Measurements from ENCODE around the gene MZT2A.
"Not testable (repeated sequence)": the region's sequence is repeated elsewhere in the genome, so short reads cannot be mapped to it uniquely, and the experiment has no call there.

The MZT2A gene

GRCh38 chr2:131521961-131522781 lies 30.0 kb upstream of the MZT2A start:
- H3K4me3 ChIP-seq (ENCODE audit: low read length, poor library complexity, severe bottlenecking), result no peak overlapping the region
- TF ChIP-seq EZH2phosphoT487 (IDR thresholded peaks at IDR 0.05; ENCODE audit: borderline replicate concordance), result no peak
- TF ChIP-seq CTCF (conservative IDR thresholded peaks at IDR 0.05; ENCODE audit: low read length), result no peak
- peaks cover 17% of the 10 kb centered on the region; the same call in 1 of the 2 replicates for H3K36me3 ChIP-seq (ENCODE audit: insufficient read depth, low read length)
- no peaks in the 10 kb centered on the region for H3K9me3 ChIP-seq (ENCODE audit: insufficient read depth, low read depth, low read length)
- H3F3A ChIP-seq (ENCODE audit: low read depth), result no peaks in the 10 kb centered on the region
- H3K9ac ChIP-seq (ENCODE audit: low read depth, low read length, poor library complexity, severe bottlenecking), result no peak overlapping the region
- no peaks in the 10 kb centered on the region for H4K20me1 ChIP-seq (ENCODE audit: insufficient read depth, low read length, poor library complexity, severe bottlenecking)
- H2AFZ ChIP-seq (ENCODE audit: low read length), result no peak overlapping the region
- H3K9me2 ChIP-seq (replicated peaks; ENCODE audit: low read depth, low read length), result no peaks in the 10 kb centered on the region
- H3K4me1 ChIP-seq (ENCODE audit: insufficient read depth, low read length, poor library complexity, severe bottlenecking), result peaks cover 1% of the 10 kb centered on the region
- no peak overlapping the region for H3K4me2 ChIP-seq (ENCODE audit: low read depth, low read length, poor library complexity, severe bottlenecking)
- no peaks in the 10 kb centered on the region for H3K79me2 ChIP-seq (ENCODE audit: insufficient read depth, low read length)
- H3K27me3 ChIP-seq (ENCODE audit: insufficient read depth, low read length, poor library complexity, severe bottlenecking), result no peaks in the 10 kb centered on the region

GRCh38 chr2:131521524-131521923 lies 29.3 kb upstream of the MZT2A start:
- H4K20me1 ChIP-seq (ENCODE audit: insufficient read depth, low read length, poor library complexity, severe bottlenecking); H3K79me2 ChIP-seq (ENCODE audit: insufficient read depth, low read length); H2AFZ ChIP-seq (ENCODE audit: low read length); H3K4me2 ChIP-seq (ENCODE audit: low read depth, low read length, poor library complexity, severe bottlenecking); H3K4me3 ChIP-seq (ENCODE audit: low read length, poor library complexity, severe bottlenecking); H3K9me2 ChIP-seq (replicated peaks; ENCODE audit: low read depth, low read length); H3K4me1 ChIP-seq (ENCODE audit: insufficient read depth, low read length, poor library complexity, severe bottlenecking); H3F3A ChIP-seq (ENCODE audit: low read depth); H3K9me3 ChIP-seq (ENCODE audit: insufficient read depth, low read depth, low read length); H3K27me3 ChIP-seq (ENCODE audit: insufficient read depth, low read length, poor library complexity, severe bottlenecking); H3K9ac ChIP-seq (ENCODE audit: low read depth, low read length, poor library complexity, severe bottlenecking): not testable (repeated sequence)
- peaks cover 18% of the 10 kb centered on the region; the same call in 1 of the 2 replicates for H3K36me3 ChIP-seq (ENCODE audit: insufficient read depth, low read length)

GRCh38 chr2:131520526-131520925 lies 28.3 kb upstream of the MZT2A start:
- Histone ChIP-seq H3K4me2 (ENCODE audit: low read depth, low read length, poor library complexity, severe bottlenecking) (no peak overlapping the region), H3K9me3 (ENCODE audit: insufficient read depth, low read depth, low read length) (no peaks in the 10 kb centered on the region), H3K36me3 (ENCODE audit: insufficient read depth, low read length) (peaks cover 18% of the 10 kb centered on the region; the same call in 1 of the 2 replicates), H3K4me1 (ENCODE audit: insufficient read depth, low read length, poor library complexity, severe bottlenecking) (no peaks in the 10 kb centered on the region), H3K4me3 (ENCODE audit: low read length, poor library complexity, severe bottlenecking) (no peak overlapping the region), H3K27me3 (ENCODE audit: insufficient read depth, low read length, poor library complexity, severe bottlenecking) (no peaks in the 10 kb centered on the region), H2AFZ (ENCODE audit: low read length) (no peak overlapping the region), H3K9me2 (replicated peaks; ENCODE audit: low read depth, low read length) (no peaks in the 10 kb centered on the region), H4K20me1 (ENCODE audit: insufficient read depth, low read length, poor library complexity, severe bottlenecking) (no peaks in the 10 kb centered on the region), H3K9ac (ENCODE audit: low read depth, low read length, poor library complexity, severe bottlenecking) (no peak overlapping the region), H3F3A (ENCODE audit: low read depth) (no peaks in the 10 kb centered on the region), H3K79me2 (ENCODE audit: insufficient read depth, low read length) (no peaks in the 10 kb centered on the region)
- TF ChIP-seq CTCF (conservative IDR thresholded peaks at IDR 0.05; ENCODE audit: low read length), result no peak
- no peak for TF ChIP-seq EZH2phosphoT487 (IDR thresholded peaks at IDR 0.05; ENCODE audit: borderline replicate concordance)

- peaks cover 18% of the 10 kb centered on the region; the same call in 1 of the 2 replicates for H3K36me3 ChIP-seq (ENCODE audit: insufficient read depth, low read length)
- H3K27me3 ChIP-seq (ENCODE audit: insufficient read depth, low read length, poor library complexity, severe bottlenecking); H2AFZ ChIP-seq (ENCODE audit: low read length); H3K4me2 ChIP-seq (ENCODE audit: low read depth, low read length, poor library complexity, severe bottlenecking); H3K4me1 ChIP-seq (ENCODE audit: insufficient read depth, low read length, poor library complexity, severe bottlenecking); H3K9ac ChIP-seq (ENCODE audit: low read depth, low read length, poor library complexity, severe bottlenecking); H3F3A ChIP-seq (ENCODE audit: low read depth); H3K9me3 ChIP-seq (ENCODE audit: insufficient read depth, low read depth, low read length); H3K4me3 ChIP-seq (ENCODE audit: low read length, poor library complexity, severe bottlenecking); H4K20me1 ChIP-seq (ENCODE audit: insufficient read depth, low read length, poor library complexity, severe bottlenecking); H3K79me2 ChIP-seq (ENCODE audit: insufficient read depth, low read length); H3K9me2 ChIP-seq (replicated peaks; ENCODE audit: low read depth, low read length): not testable (repeated sequence)
These were observed 27.8 kb upstream of the MZT2A start for GRCh38 chr2:131519871-131520470.

Measured in Loucy (cell line).